Measurements from ENCODE around the gene CD22. TPM values are rescaled to one million over a fixed set of nuclear protein-coding genes. Genes with fewer than 3 reads are reported as not detected.

CD22 gene
- total and polyA plus RNA-seq, 2 donors from 2014 or later: 0.82 to 15.4 TPM

GRCh38 chr19:35310811-35311465 is 18.0 kb upstream of the CD22 start:
- intact Hi-C loops (cut with DNase I): no loop called here
- no peak for FAIRE-seq

GRCh38 chr19:35311901-35312665 is 16.9 kb upstream of the CD22 start:
- DNase-seq: peak in 1 of 5 donors; percentile 45
- peaks cover 0 to 6% (median 5%) of the 10 kb centered on the region in 3 donors for H3K4me1 ChIP-seq (ENCODE audit: control insufficient read depth in 2 of 3, insufficient read depth in 2 of 3, low read depth in 1 of 3, low read length in 3 of 3)
- FAIRE-seq: no peak
- H3K9ac ChIP-seq (ENCODE audit: low read length in 3 of 3): no peak overlapping the region
- no peaks in the 10 kb centered on the region for H3K9me3 ChIP-seq (ENCODE audit: control insufficient read depth in 2 of 3, insufficient read depth in 1 of 3, low read length in 3 of 3)
- TF ChIP-seq CTCF (IDR thresholded peaks at IDR 0.05; ENCODE audit: borderline replicate concordance, extremely low read depth, insufficient read depth): no peak
- H3K27me3 ChIP-seq (ENCODE audit: control insufficient read depth, insufficient read depth, low read length): no peaks in the 10 kb centered on the region
- H3K36me3 ChIP-seq (ENCODE audit: control insufficient read depth in 2 of 3, insufficient read depth in 3 of 3, low read length in 3 of 3): no peaks in the 10 kb centered on the region
- H3K27ac ChIP-seq (ENCODE audit: low read depth in 2 of 2, low read length in 2 of 2): no peak overlapping the region
- intact Hi-C loops (cut with DNase I): no loop called here
- H3K4me3 ChIP-seq (ENCODE audit: low read length in 3 of 3): no peak overlapping the region

More at GRCh38 chr19:35310811-35311465, 18.0 kb upstream of the CD22 start:
- no peaks in the 10 kb centered on the region for H3K9me3 ChIP-seq (ENCODE audit: control insufficient read depth in 2 of 3, insufficient read depth in 1 of 3, low read length in 3 of 3)
- no peak for TF ChIP-seq CTCF (IDR thresholded peaks at IDR 0.05; ENCODE audit: borderline replicate concordance, extremely low read depth, insufficient read depth)
- no peak for DNase-seq
- no peak overlapping the region for H3K9ac ChIP-seq (ENCODE audit: low read length in 3 of 3)
- H3K36me3 ChIP-seq (ENCODE audit: control insufficient read depth in 2 of 3, insufficient read depth in 3 of 3, low read length in 3 of 3): no peaks in the 10 kb centered on the region
- H3K4me3 ChIP-seq (ENCODE audit: low read length in 3 of 3): no peak overlapping the region
- H3K4me1 ChIP-seq (ENCODE audit: control insufficient read depth in 2 of 3, insufficient read depth in 2 of 3, low read depth in 1 of 3, low read length in 3 of 3): peaks cover 0 to 6% (median 5%) of the 10 kb centered on the region in 3 donors
- H3K27me3 ChIP-seq (ENCODE audit: control insufficient read depth, insufficient read depth, low read length): no peaks in the 10 kb centered on the region
- no peak overlapping the region for H3K27ac ChIP-seq (ENCODE audit: low read depth in 2 of 2, low read length in 2 of 2)

- Histone ChIP-seq H3K4me3 (ENCODE audit: low read length in 3 of 3) (no peak overlapping the region), H3K27me3 (ENCODE audit: control insufficient read depth, insufficient read depth, low read length) (no peaks in the 10 kb centered on the region), H3K9me3 (ENCODE audit: control insufficient read depth in 2 of 3, insufficient read depth in 1 of 3, low read length in 3 of 3) (no peaks in the 10 kb centered on the region), H3K4me1 (ENCODE audit: control insufficient read depth in 2 of 3, insufficient read depth in 2 of 3, low read depth in 1 of 3, low read length in 3 of 3) (peaks cover 0 to 5% (median 4%) of the 10 kb centered on the region in 3 donors), H3K27ac (ENCODE audit: low read depth in 2 of 2, low read length in 2 of 2) (no peak overlapping the region), H3K9ac (ENCODE audit: low read length in 3 of 3) (no peak overlapping the region), H3K36me3 (ENCODE audit: control insufficient read depth in 2 of 3, insufficient read depth in 3 of 3, low read length in 3 of 3) (no peaks in the 10 kb centered on the region)
- intact Hi-C loops (cut with DNase I): no loop called here
- DNase-seq: peak in 1 of 5 donors; percentile 54
- TF ChIP-seq CTCF (IDR thresholded peaks at IDR 0.05; ENCODE audit: borderline replicate concordance, extremely low read depth, insufficient read depth): no peak
- FAIRE-seq: no peak
Observed at GRCh38 chr19:35313587-35313986, 15.4 kb upstream of the CD22 start.

Data from kidney (tissue), 14 donors.